Middle frontal gyrus (tissue), 1 donor: ENCODE measurements around the gene B4GAT1.
"Not testable (repeated sequence)": the region's sequence is repeated elsewhere in the genome, so short reads cannot be mapped to it uniquely, and the experiment has no call there.

Experiments
- DNase-seq: peaks from one replicate; pipeline ENCODE4 v3.0.0-alpha.2; 2015; ENCODE audit warnings: low spot score; ENCODE audit errors: extremely low spot score

The B4GAT1 gene

GRCh38 chr11:66311965-66312548 lies 35.4 kb downstream of the B4GAT1 start:
- peak; percentile 38 for DNase-seq

- no peak for DNase-seq
Observed at GRCh38 chr11:66311470-66311964, 35.9 kb downstream of the B4GAT1 start.

DNA sequence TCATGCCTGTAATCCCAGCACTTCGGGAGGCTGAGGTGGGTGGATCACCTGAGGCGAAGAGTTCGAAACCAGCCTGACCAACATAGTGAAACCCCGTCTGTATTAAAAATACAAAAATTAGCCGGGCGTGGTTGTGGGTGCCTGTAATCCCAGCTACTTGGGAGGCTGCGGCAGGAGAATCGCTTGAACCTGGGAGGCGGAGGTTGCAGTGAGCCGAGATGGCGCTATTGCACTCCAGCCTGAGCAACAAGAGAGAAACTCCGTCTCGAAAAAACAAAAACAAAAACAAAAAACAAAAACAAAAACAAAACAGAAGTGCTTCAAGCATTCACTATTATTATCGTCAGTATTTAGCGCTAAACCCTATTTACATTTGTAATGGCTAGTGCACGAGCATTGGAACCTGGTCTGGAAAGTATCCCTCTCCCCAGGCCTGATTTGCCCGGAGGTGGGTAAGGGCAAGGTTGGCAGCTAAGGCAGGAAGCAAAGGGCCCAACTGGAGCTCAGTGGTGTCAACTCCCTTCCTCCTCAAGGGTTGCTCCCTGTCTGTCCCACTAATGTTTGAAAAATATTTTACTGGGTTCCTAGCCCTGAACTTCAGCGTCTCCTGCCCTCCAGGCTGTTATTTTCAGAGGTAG lies 36.5 kb downstream of the B4GAT1 start:
- DNase-seq = not testable (repeated sequence)

GRCh38 chr11:66310324-66310723 lies 37.1 kb downstream of the B4GAT1 start:
- DNase-seq = no peak

- DNase-seq = no peak
Observed at GRCh38 chr11:66309475-66309874, 38.0 kb downstream of the B4GAT1 start.

GRCh38 chr11:66302656-66303055 lies 44.8 kb downstream of the B4GAT1 start:
- no peak for DNase-seq

DNA sequence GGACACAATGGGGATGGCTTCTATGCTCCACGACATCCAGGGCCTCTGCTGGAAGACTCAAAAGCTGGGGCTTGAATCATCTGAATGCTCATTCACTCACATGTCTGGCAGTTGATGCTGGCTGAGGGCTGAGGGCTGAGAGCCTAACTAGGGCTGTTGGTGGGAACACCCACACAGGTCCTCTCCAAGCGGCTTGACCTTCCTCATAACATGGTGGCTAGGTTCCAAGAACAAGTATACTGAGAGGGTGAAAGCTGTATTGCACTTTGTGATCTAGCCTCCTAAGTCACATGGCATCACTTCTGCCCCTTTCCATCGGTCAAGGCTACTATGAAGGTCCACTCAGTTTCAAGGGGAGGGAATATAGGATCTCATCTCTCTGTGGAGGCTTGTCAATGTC lies 48.2 kb downstream of the B4GAT1 start:
- no peak for DNase-seq

DNA sequence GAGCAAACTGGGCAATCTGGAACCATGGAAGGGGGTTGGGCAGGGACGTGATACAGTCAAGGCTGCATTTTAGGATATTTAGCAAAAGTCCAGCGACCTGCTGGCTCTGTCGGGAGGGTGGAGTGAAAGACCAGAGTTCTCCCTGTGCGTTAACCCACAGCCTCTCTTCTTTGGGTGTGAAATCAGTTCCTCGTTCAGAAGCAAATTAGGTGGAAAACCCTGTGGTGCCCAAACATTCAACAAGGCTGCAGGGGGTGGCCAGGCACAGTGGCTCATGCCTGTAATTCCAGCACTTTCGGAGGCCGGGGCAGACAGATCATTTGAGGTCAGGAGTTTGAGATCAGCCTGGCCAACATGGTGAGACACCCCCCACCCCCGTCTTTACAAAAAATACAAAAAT lies 49.8 kb downstream of the B4GAT1 start:
- DNase-seq = no peak
